RWPE1 (cell line): ENCODE results near the gene PCDH1.

Source experiments
- CTCF ChIA-PET: fragments of 350-600 bp; sonication (Branson Sonifier 250); formaldehyde crosslinking; extraction: SDS; loops from one replicate; lab custom pipeline; 2021; lab: Yijun Ruan, JAX
- POLR2A ChIA-PET: fragments of 400-600 bp; formaldehyde crosslinking; extraction: SDS; loops from one replicate; lab custom pipeline; 2020; ENCODE audit warnings: antibody characterized with exemption; ENCODE audit not compliant: low non-redundant PET; lab: Yijun Ruan, JAX
- DNase-seq: peaks from one replicate; pipeline ENCODE4 v3.0.0; 2012; ENCODE audit warnings: low spot score
- H3K27ac ChIP-seq: fragments of 450-650 bp; 2 replicates; pipeline ENCODE4 v1.5.1; 2017
- CTCF ChIP-seq: fragments of 450-650 bp; conservative IDR thresholded peaks from 2 replicates; pipeline ENCODE4 v1.5.1; 2017; ENCODE audit warnings: low read depth, mild to moderate bottlenecking

Gene PCDH1

GRCh38 chr5:141868541-141868940 is 9.7 kb downstream of the PCDH1 start:
- ChIA-PET POLR2A (interaction anchor here (0.9 kb wide), 1 partner anchor 18 kb away, joined by 3 read pairs; no protein-coding TSS in a partner anchor), CTCF (interaction anchor here (0.6 to 2.4 kb wide), 4 partner anchors 8 to 92 kb away, joined by 3 to 10 read pairs (median 3); partner anchors contain the start of gene PCDH1)
- no peak overlapping the region for H3K27ac ChIP-seq
- no peak for DNase-seq
- no peak for TF ChIP-seq CTCF

- POLR2A ChIA-PET, result interaction anchor here (0.7 to 0.9 kb wide), 2 partner anchors 17 to 93 kb away, joined by 3 to 7 read pairs; no protein-coding TSS in a partner anchor
- no peak for TF ChIP-seq CTCF
- CTCF ChIA-PET, result interaction anchor here (0.6 to 2.4 kb wide), 2 partner anchors 11 to 21 kb away, joined by 3 to 10 read pairs; partner anchors contain the start of gene PCDH1
- no peak overlapping the region for H3K27ac ChIP-seq
- DNase-seq, result no peak
These were observed 10.6 kb downstream of the PCDH1 start for GRCh38 chr5:141867651-141868050.

GRCh38 chr5:141867139-141867538 is 11.1 kb downstream of the PCDH1 start:
- CTCF ChIA-PET, result interaction anchor here (0.6 to 1.1 kb wide), 4 partner anchors 8 to 98 kb away, joined by 3 to 4 read pairs (median 3); no protein-coding TSS in a partner anchor

GRCh38 chr5:141866096-141866495 is 12.1 kb downstream of the PCDH1 start:
- peak; percentile 95 for DNase-seq
- H3K27ac ChIP-seq, result 0 out of 2 replicates have a peak overlapping the region, but pooled peaks have one; percentile 10
- no peak for TF ChIP-seq CTCF
- ChIA-PET CTCF (interaction anchor here (1.1 kb wide), 1 partner anchor 55 kb away, joined by 4 read pairs; no protein-coding TSS in a partner anchor), POLR2A (no interaction called here)

More at GRCh38 chr5:141867139-141867538, 11.1 kb downstream of the PCDH1 start:
- H3K27ac ChIP-seq, result no peak overlapping the region
- DNase-seq, result no peak
- TF ChIP-seq CTCF, result no peak
- POLR2A ChIA-PET, result no interaction called here

GRCh38 chr5:141865406-141865805 is 12.8 kb downstream of the PCDH1 start:
- CTCF ChIA-PET, result interaction anchor here (2.3 kb wide), 1 partner anchor 174 kb away, joined by 14 read pairs; no protein-coding TSS in a partner anchor
- DNase-seq, result no peak
- H3K27ac ChIP-seq, result no peak overlapping the region
- POLR2A ChIA-PET, result no interaction called here
- no peak for TF ChIP-seq CTCF

GRCh38 chr5:141864371-141865370 is 13.5 kb downstream of the PCDH1 start:
- TF ChIP-seq CTCF, result no peak
- DNase-seq, result no peak
- ChIA-PET CTCF (interaction anchor here (2.3 kb wide), 1 partner anchor 173 kb away, joined by 14 read pairs; no protein-coding TSS in a partner anchor), POLR2A (interaction anchor here (0.5 kb wide), 1 partner anchor 9 kb away, joined by 3 read pairs; no protein-coding TSS in a partner anchor)
- H3K27ac ChIP-seq, result no peak overlapping the region
